HG03159 (cell line): Measurements from ENCODE around the gene ARHGAP27.
"Not testable (repeated sequence)": the region's sequence is repeated elsewhere in the genome, so short reads cannot be mapped to it uniquely, and the experiment has no call there.

Experiments used
- ATAC-seq: cut with Tn5 transposase; IDR thresholded peaks from one replicate; pipeline ENCODE4 v1.9.1; 2021; ENCODE audit warnings: mild to moderate bottlenecking, moderate library complexity; ENCODE audit not compliant: unreplicated experiment

The ARHGAP27 gene, protein sequence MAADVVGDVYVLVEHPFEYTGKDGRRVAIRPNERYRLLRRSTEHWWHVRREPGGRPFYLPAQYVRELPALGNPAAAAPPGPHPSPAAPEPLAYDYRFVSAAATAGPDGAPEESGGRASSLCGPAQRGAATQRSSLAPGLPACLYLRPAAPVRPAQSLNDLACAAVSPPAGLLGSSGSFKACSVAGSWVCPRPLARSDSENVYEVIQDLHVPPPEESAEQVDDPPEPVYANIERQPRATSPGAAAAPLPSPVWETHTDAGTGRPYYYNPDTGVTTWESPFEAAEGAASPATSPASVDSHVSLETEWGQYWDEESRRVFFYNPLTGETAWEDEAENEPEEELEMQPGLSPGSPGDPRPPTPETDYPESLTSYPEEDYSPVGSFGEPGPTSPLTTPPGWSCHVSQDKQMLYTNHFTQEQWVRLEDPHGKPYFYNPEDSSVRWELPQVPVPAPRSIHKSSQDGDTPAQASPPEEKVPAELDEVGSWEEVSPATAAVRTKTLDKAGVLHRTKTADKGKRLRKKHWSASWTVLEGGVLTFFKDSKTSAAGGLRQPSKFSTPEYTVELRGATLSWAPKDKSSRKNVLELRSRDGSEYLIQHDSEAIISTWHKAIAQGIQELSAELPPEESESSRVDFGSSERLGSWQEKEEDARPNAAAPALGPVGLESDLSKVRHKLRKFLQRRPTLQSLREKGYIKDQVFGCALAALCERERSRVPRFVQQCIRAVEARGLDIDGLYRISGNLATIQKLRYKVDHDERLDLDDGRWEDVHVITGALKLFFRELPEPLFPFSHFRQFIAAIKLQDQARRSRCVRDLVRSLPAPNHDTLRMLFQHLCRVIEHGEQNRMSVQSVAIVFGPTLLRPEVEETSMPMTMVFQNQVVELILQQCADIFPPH

DNA sequence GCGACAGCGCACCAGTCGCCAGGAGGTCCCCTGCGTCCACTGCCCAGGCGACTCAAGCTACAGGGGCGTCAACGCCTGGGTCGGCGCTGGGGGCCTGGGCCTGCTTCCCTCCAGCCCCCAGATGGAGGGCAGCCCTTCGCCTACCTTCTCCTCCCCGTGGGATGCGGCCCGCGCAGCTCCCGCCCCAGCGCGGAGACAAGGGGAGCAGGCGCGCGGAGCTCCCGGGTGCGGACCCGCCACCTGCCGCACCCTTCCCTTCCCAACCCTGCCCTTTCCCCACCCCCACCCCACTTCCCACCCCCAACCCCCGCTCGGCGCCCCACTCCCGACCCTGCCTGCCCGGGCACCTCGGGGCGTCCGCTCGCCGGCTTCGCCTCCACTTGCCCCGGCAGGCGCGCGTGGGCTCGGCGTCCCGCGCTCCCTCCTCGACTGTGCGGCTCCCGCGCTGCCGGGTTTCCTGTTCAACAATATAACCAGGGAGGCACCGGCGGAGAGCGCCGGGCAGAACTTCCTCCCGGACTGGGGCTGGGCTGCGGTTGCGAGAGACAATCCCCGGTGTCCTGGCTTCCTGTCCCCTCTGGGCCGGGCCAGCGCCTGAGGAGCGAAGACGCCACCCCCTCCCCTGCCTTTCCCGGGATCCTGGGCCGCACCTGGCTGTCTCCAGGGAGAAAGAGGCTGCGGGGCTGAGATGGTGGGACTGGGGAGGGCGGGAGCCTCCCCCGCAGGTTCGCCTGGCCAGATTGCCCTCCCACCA, at the start of gene ARHGAP27:
ARHGAP27 (minus strand) TSS at position 466 of the 754 bp plus-strand sequence. CDS start 2,591 bp downstream, outside the sequence.
- no peak for ATAC-seq

- ATAC-seq = not testable (repeated sequence)
Measured at GRCh38 chr17:45482317-45482716, 49.6 kb upstream of the ARHGAP27 start.

DNA sequence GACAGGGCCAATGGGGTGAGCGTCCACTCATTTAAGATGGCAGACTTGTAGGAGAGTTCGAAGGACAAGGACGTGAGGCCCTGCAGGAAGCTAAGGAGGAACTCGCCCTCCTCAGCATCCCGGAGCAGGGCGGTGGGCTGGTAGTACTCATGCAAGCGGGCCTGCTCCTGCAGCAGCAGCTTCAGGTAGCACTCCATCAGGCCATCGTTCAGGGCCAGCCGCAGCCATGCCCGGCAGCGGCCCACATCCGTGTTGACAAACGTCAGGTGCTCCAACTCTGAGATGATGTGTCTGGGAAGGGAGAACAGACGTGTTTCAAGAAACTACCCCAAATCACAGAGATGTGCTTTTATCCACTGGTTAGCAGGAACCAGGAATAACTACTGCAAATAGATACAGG, 42.8 kb upstream of the ARHGAP27 start:
- not testable (repeated sequence) for ATAC-seq

- ATAC-seq = not testable (repeated sequence)
Measured at GRCh38 chr17:45472249-45472648, 39.6 kb upstream of the ARHGAP27 start.

GRCh38 chr17:45469204-45469563, 36.5 kb upstream of the ARHGAP27 start:
- ATAC-seq = not testable (repeated sequence)

GRCh38 chr17:45468293-45469203, 35.9 kb upstream of the ARHGAP27 start:
- not testable (repeated sequence) for ATAC-seq

- peak; percentile 84 for ATAC-seq
Measured at GRCh38 chr17:45461524-45462327, 29.1 kb upstream of the ARHGAP27 start.

GRCh38 chr17:45460422-45460821, 27.8 kb upstream of the ARHGAP27 start:
- ATAC-seq = not testable (repeated sequence)

DNA sequence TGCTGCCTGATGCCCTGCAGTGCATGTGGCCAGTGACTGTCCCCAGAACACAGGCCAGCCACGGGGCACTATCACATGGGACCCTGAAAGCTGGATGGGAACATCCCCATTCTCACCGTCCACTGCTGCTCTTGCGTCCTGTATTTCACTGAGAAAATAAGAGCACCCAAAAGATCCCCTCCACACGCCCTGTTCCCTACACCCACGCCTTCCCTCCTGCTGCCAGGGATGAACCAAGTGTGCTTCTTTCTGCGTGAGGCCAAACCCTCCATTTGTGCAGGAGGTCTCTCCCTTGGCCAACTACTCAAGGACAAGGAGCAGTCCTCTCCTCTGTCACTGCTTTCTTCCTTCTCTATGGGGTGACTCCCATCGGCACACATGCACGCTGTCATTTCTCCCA, 21.7 kb upstream of the ARHGAP27 start:
- not testable (repeated sequence) for ATAC-seq

DNA sequence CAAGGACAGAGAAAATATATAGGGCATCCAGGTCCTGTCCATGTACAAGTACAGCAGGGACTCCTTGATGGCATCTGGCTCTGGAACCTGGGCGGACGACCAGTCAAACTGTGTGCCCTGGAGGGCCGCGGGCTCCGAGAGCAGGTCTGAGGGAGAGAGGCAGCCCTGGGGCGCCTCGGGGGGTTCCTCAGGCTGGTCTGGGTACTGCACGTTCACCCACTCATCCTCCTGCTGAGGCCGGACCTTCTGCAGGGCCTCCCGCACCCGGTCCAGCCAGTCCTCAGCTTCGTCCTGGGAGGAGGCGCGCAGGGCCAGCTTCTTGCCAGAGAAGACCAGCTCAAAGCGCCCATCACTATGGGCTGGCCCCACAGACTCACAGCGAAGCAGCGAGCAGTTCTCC, 21.1 kb upstream of the ARHGAP27 start:
- ATAC-seq = not testable (repeated sequence)

- not testable (repeated sequence) for ATAC-seq
Measured at GRCh38 chr17:45453225-45453534, 20.5 kb upstream of the ARHGAP27 start.

DNA sequence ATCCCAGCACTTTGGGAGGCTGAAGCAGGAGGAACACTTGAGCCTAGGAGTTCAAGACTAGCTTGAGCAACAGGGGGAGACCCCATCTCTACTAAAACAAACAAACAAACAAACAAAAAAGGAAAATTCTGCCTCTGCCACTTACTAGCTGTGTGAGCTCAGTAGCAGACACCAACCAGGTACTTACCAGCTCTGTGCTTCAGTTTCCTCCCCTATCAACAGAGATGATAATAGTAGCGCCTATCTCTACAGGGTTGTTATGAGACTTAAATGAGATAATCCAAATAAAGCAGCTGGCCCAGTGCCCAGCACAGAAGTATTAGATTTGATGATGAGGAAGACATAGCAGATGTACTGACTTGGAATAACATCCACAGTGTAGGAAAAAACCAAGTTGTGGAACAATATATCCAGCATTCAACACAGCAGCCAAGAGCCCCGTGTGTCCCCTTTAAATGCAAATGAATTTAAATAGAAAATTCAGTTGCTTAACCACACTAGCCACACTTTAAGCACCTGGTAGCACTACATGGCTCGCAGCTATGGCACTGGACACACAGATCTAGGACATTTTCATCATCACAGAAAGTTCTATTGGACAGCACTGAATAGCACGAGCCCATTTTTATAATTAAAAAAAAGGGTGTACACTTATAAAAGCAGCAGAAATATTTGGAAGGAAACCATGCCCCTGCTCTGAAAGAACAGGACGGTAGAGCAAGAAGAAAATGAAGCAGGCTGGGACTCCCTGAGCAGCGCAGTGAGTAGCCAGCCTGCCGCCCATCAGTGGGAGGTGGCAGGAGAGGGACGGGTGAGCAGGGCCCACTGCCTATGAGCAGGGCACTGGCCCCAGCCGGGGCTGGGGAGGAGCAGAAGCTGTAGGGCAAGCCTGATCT, 19.9 kb upstream of the ARHGAP27 start:
- not testable (repeated sequence) for ATAC-seq

GRCh38 chr17:45451660-45452059, 19.0 kb upstream of the ARHGAP27 start:
- ATAC-seq = not testable (repeated sequence)

GRCh38 chr17:45451131-45451530, 18.5 kb upstream of the ARHGAP27 start:
- no peak for ATAC-seq

GRCh38 chr17:45449708-45450329, 17.1 kb upstream of the ARHGAP27 start:
- not testable (repeated sequence) for ATAC-seq

DNA sequence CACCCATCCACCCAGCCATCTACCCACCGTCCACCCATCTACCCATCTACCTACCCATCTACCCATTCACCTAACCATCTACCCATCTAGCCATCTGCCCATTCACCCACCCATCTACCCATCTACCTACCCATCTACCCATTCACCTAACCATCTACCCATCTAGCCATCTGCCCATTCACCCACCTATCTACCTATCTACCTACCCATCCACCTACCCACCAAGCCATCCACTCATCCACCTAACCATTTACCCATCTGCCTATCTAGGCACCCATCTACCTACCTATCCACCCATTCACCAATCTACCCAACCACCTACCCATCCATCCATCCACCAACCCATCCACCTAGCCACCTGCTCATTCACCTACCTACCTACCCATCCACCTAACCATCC, 16.6 kb upstream of the ARHGAP27 start:
- not testable (repeated sequence) for ATAC-seq

- ATAC-seq = not testable (repeated sequence)
Measured at GRCh38 chr17:45448483-45448882, 15.8 kb upstream of the ARHGAP27 start.

DNA sequence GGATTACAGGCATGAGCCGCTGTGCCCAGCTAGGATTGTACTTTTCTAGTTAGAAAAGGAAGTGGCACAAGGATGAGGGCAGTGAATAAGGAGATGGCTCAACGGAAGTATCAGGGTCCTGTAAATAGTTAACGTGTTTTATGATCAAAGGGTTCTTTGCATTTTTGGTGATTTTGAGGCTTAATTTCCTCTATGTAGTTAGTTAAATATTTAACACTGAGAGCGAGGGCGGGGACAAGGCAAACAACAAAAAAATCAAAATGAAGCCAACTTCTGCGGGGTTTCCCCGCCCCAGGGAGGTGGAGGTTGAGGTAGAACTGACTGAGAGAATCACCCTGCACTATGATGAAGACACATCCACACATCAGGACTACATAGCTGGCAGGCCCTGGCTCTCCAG, 15.4 kb upstream of the ARHGAP27 start:
- not testable (repeated sequence) for ATAC-seq
